ENCODE measurements around the gene PLA2G2C.

Gene PLA2G2C

DNA sequence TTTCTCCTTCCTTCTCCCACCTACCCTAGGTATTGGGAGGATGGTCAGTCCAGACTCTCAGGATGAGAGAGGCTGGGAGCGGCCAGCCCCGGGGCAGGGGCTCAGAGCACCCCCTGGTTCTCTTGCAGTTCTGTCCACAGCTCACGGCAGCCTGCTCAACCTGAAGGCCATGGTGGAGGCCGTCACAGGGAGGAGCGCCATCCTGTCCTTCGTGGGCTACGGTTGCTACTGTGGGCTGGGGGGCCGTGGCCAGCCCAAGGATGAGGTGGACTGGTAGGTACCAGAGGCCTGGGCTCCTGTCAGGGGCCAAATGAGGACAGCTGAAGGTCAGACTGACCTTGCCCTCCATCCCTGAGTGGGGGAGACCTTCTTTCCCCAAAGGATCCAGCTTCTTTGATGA lies 43.0 kb downstream of the PLA2G2C start:
- Histone ChIP-seq H3K9ac (ENCODE audit: low read length) (no peak overlapping the region), H3K9me2 (replicated peaks; ENCODE audit: insufficient read depth, low read length) (no peaks in the 10 kb centered on the region), H2AFZ (ENCODE audit: low read length) (no peak overlapping the region), H3K9me3 (replicated peaks; ENCODE audit: insufficient read depth, low read length) (no peaks in the 10 kb centered on the region), H3F3A (ENCODE audit: insufficient read depth, low read length) (no peaks in the 10 kb centered on the region), H3K79me2 (ENCODE audit: low read length) (no peaks in the 10 kb centered on the region), H3K4me2 (ENCODE audit: low read depth, low read length) (no peak overlapping the region), H3K27me3 (replicated peaks; ENCODE audit: insufficient read depth, low read length) (peaks cover 18% of the 10 kb centered on the region), H3K4me1 (ENCODE audit: low read length) (no peaks in the 10 kb centered on the region), H3K36me3 (replicated peaks; ENCODE audit: insufficient read depth, low read length) (no peaks in the 10 kb centered on the region), H3K27ac (ENCODE audit: low read length) (no peak overlapping the region), H4K20me1 (ENCODE audit: insufficient read depth, low read length) (no peaks in the 10 kb centered on the region), H3K4me3 (ENCODE audit: low read length) (no peak overlapping the region)
- no peak for DNase-seq
- TF ChIP-seq CTCF (IDR thresholded peaks at IDR 0.05; ENCODE audit: low read length) (no peak), EZH2 (optimal IDR thresholded peaks at IDR 0.05; ENCODE audit: low read depth, low read length) (no peak), EZH2phosphoT487 (IDR thresholded peaks at IDR 0.05; ENCODE audit: low read length) (no peak)

- H3K27ac ChIP-seq (ENCODE audit: low read length), result no peak overlapping the region
- H3K36me3 ChIP-seq (replicated peaks; ENCODE audit: insufficient read depth, low read length), result no peaks in the 10 kb centered on the region
- no peaks in the 10 kb centered on the region for H3F3A ChIP-seq (ENCODE audit: insufficient read depth, low read length)
- no peak overlapping the region for H3K4me2 ChIP-seq (ENCODE audit: low read depth, low read length)
- no peak for DNase-seq
- H3K9me3 ChIP-seq (replicated peaks; ENCODE audit: insufficient read depth, low read length), result no peaks in the 10 kb centered on the region
- H3K4me1 ChIP-seq (ENCODE audit: low read length), result no peaks in the 10 kb centered on the region
- no peaks in the 10 kb centered on the region for H3K9me2 ChIP-seq (replicated peaks; ENCODE audit: insufficient read depth, low read length)
- H4K20me1 ChIP-seq (ENCODE audit: insufficient read depth, low read length), result no peaks in the 10 kb centered on the region
- H3K79me2 ChIP-seq (ENCODE audit: low read length), result no peaks in the 10 kb centered on the region
- no peak overlapping the region for H3K9ac ChIP-seq (ENCODE audit: low read length)
- TF ChIP-seq EZH2 (optimal IDR thresholded peaks at IDR 0.05; ENCODE audit: low read depth, low read length), result no peak
- no peak for TF ChIP-seq EZH2phosphoT487 (IDR thresholded peaks at IDR 0.05; ENCODE audit: low read length)
- no peak for TF ChIP-seq CTCF (IDR thresholded peaks at IDR 0.05; ENCODE audit: low read length)
- no peak overlapping the region for H2AFZ ChIP-seq (ENCODE audit: low read length)
- peaks cover 20% of the 10 kb centered on the region for H3K27me3 ChIP-seq (replicated peaks; ENCODE audit: insufficient read depth, low read length)
- no peak overlapping the region for H3K4me3 ChIP-seq (ENCODE audit: low read length)
Measured at GRCh38 chr1:20142001-20142710, 44.2 kb downstream of the PLA2G2C start.

- no peak for DNase-seq
- Histone ChIP-seq H3K4me2 (ENCODE audit: low read depth, low read length) (no peak overlapping the region), H3K9me2 (replicated peaks; ENCODE audit: insufficient read depth, low read length) (no peaks in the 10 kb centered on the region), H3K27ac (ENCODE audit: low read length) (no peak overlapping the region), H3F3A (ENCODE audit: insufficient read depth, low read length) (no peaks in the 10 kb centered on the region), H3K9me3 (replicated peaks; ENCODE audit: insufficient read depth, low read length) (no peaks in the 10 kb centered on the region), H2AFZ (ENCODE audit: low read length) (no peak overlapping the region), H4K20me1 (ENCODE audit: insufficient read depth, low read length) (no peaks in the 10 kb centered on the region), H3K27me3 (replicated peaks; ENCODE audit: insufficient read depth, low read length) (peaks cover 16% of the 10 kb centered on the region; the same call in 1 of the 2 replicates), H3K36me3 (replicated peaks; ENCODE audit: insufficient read depth, low read length) (no peaks in the 10 kb centered on the region), H3K79me2 (ENCODE audit: low read length) (no peaks in the 10 kb centered on the region), H3K4me1 (ENCODE audit: low read length) (no peaks in the 10 kb centered on the region), H3K4me3 (ENCODE audit: low read length) (no peak overlapping the region), H3K9ac (ENCODE audit: low read length) (no peak overlapping the region)
- TF ChIP-seq EZH2phosphoT487 (IDR thresholded peaks at IDR 0.05; ENCODE audit: low read length) (no peak), EZH2 (optimal IDR thresholded peaks at IDR 0.05; ENCODE audit: low read depth, low read length) (no peak), CTCF (IDR thresholded peaks at IDR 0.05; ENCODE audit: low read length) (no peak)
Measured at GRCh38 chr1:20141466-20141865, 44.9 kb downstream of the PLA2G2C start.
